SK-N-MC (cell line): ENCODE measurements around the gene TMEM106C.

Experiments
- DNase-seq: peaks from one replicate; pipeline ENCODE4 v3.0.0-alpha.2; 2011; ENCODE audit warnings: low read depth, low spot score
- H3K27ac ChIP-seq: fragments of 200-600 bp; sonication (generic); 2 replicates; pipeline ENCODE4 v1.5.1; 2016; ENCODE audit warnings: mixed run types
- H3K36me3 ChIP-seq: fragments of 200-600 bp; sonication (generic); 2 replicates; pipeline ENCODE4 v1.6.1; 2017; ENCODE audit warnings: antibody characterized with exemption, low read length, mixed read lengths; ENCODE audit not compliant: insufficient read depth
- H3K4me3 ChIP-seq: fragments of 200-600 bp; sonication (generic); 2 replicates; pipeline ENCODE4 v1.5.1; 2016
- H3K9ac ChIP-seq: fragments of 200-600 bp; sonication (generic); 2 replicates; pipeline ENCODE4 v1.8.0; 2017; ENCODE audit warnings: mixed run types, mixed read lengths; ENCODE audit not compliant: insufficient read length
- H3K9me3 ChIP-seq: fragments of 200-600 bp; sonication (generic); 2 replicates; pipeline ENCODE4 v1.6.1; 2017; ENCODE audit warnings: low read depth, mild to moderate bottlenecking, antibody characterized with exemption, low read length, moderate library complexity, mixed read lengths
- EZH2 ChIP-seq: fragments of 200-600 bp; sonication (generic); IDR thresholded peaks from one replicate; pipeline ENCODE4 v1.6.1; 2017; ENCODE audit warnings: antibody characterized with exemption
- FOXP2 ChIP-seq: optimal IDR thresholded peaks from 2 replicates; pipeline ENCODE3; 2011; ENCODE audit warnings: mild to moderate bottlenecking, moderate library complexity; ENCODE audit not compliant: insufficient read depth; ENCODE audit errors: extremely low read length, control extremely low read depth
- POLR2AphosphoS5 ChIP-seq: IDR thresholded peaks from 2 replicates; pipeline ENCODE4 v1.6.1; 2012; ENCODE audit warnings: mild to moderate bottlenecking, low read depth, low read length, borderline replicate concordance

The TMEM106C gene

DNA sequence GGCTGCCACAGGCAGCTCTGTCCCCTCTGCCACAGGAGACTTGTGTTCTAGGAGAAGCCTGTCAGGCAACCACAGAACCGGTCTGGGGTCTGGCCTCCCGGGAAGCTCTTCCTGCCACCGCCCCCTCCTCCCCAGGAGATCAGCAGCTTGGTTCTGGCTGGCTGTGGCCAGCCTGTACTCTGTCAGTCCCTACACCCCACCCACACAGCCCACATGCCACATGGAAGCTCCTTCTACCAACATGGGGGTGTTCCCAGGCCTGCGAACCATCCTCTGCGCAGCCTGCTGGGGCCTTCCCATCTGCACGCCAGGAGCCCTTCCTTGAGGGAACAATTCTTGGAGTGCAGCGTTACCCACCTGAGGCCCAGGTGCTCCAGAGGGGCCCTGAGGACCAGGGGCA is 16.8 kb downstream of the TMEM106C start:
- H3K36me3 ChIP-seq: no peaks in the 10 kb centered on the region
- no peak overlapping the region for H3K4me3 ChIP-seq
- no peak for DNase-seq

DNA sequence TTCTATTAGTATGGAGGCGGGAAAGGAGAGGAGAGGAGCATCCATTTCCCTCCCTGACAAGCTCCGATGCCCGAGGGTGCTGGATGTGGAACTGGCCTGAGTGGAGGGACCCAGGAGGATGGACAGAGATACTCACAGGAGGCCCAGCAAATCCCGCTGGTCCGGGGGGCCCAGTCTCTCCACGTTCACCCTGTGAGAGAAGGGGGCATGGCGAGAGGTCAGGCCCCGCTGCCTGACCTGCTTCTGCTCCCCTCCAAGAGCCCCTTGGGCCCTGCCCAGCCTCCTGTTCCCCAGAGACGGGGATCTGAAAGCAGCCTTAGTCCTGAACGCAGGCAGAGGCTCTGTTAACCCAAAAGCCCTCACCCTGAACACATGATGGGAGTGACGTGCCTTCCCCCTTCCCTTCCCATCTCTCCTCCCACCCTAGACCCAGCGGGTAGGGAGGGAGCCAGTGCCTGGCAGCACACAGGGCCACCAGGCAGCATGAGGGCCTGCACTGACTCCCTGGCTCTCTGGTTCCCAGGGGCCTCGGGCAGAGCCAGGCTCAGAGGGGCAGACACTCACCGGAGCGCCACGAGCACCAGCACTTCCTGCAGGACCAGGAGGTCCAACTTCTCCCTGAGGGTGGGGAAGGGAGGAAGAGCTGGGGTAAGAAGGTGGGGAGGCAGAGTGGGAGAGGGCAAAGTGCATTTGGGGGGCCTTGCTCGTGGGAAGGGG is 17.5 kb downstream of the TMEM106C start:
- Histone ChIP-seq H3K9me3 (no peaks in the 10 kb centered on the region), H3K36me3 (no peaks in the 10 kb centered on the region), H3K9ac (no peak overlapping the region), H3K4me3 (no peak overlapping the region), H3K27ac (no peak overlapping the region)
- DNase-seq: no peak
- TF ChIP-seq FOXP2 (no peak), EZH2 (no peak), POLR2AphosphoS5 (no peak)

More for the DNA sequence above, 16.8 kb downstream of the TMEM106C start:
- no peak overlapping the region for H3K9ac ChIP-seq
- H3K27ac ChIP-seq: no peak overlapping the region
- H3K9me3 ChIP-seq: no peaks in the 10 kb centered on the region
- TF ChIP-seq POLR2AphosphoS5 (no peak), EZH2 (no peak), FOXP2 (no peak)

DNA sequence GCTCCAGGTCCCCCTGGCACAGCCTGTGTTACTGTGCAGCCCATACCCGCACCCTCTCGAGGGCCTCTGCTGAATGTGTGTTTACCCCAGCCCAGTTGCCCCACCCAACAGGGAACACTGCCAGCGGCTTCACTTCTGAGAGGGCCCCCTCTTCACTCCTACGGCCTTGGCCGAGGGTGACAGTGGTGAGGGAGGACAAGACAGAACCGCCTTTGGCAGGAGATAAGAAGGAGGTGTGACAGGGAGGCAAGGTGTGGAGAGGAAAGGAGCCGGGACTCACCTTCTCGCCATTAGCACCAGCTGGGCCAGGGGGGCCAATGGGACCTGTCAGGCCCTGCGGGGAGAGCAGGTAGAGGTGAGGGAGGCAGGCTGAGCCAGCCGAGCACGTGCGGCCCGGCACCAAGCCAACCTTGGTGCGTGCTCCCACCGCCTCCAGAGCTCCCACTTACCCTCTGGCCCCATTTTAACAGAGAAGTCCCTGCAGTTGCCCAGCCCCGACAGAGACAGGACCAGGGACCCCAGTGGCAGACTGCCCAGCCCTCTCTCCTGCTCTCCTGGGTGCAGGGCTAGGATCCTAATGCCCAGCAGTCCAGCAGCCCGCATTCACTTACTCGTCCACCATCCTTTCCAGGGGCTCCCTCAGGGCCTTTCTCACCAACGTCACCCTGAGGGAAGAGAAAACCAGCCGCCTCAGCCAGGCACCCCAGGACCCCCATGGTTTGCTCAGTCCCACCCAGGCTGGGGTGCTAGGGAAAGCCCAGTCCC is 18.3 kb downstream of the TMEM106C start:
- no peaks in the 10 kb centered on the region for H3K36me3 ChIP-seq
- no peak for DNase-seq
- TF ChIP-seq FOXP2 (no peak), EZH2 (no peak), POLR2AphosphoS5 (no peak)
- H3K9ac ChIP-seq: no peak overlapping the region
- no peak overlapping the region for H3K4me3 ChIP-seq
- H3K9me3 ChIP-seq: no peaks in the 10 kb centered on the region
- no peak overlapping the region for H3K27ac ChIP-seq

DNA sequence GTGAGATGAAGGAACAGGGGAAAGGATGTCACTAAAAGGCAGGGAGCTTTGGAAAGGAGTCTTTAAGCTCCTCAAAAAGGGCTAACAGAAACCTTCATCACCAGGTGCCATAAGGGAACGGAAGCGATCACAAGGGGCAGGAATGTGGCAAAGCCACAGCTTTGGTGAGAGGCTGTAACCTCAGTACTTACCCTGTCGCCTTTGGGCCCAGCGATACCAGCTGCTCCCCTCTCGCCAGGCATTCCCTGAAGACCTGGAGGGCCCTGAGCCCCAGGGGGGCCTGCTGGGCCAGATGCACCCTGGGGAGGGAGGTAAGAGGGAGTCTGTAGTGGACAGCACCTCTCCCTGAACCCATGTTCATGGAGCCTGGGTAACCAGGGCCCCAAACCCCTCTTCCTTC is 18.9 kb downstream of the TMEM106C start:
- TF ChIP-seq EZH2 (no peak), POLR2AphosphoS5 (no peak), FOXP2 (no peak)
- H3K9ac ChIP-seq: no peak overlapping the region
- H3K9me3 ChIP-seq: no peaks in the 10 kb centered on the region
- H3K36me3 ChIP-seq: no peaks in the 10 kb centered on the region
- H3K4me3 ChIP-seq: no peak overlapping the region
- no peak overlapping the region for H3K27ac ChIP-seq
- DNase-seq: no peak

DNA sequence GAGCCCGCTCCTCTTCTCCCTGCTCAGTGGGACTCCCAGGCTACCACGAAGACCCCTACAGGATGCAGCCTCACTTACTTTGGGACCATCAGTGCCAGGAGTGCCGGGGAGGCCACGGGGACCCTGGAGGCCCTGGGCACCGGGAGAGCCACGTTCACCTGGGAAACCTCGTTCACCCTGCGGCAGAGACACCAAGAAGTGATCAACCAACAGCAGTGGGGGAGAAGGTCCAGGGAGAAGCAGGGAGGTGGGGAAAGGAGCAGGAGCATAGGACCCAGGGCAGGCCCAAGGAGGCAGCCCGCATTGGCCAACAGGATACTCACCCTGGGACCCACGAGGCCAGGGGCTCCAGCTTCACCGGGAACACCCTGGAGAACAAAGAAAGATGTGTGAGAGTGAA is 19.4 kb downstream of the TMEM106C start:
- H3K27ac ChIP-seq: no peak overlapping the region
- DNase-seq: no peak
- TF ChIP-seq POLR2AphosphoS5 (no peak), EZH2 (no peak), FOXP2 (no peak)
- no peaks in the 10 kb centered on the region for H3K9me3 ChIP-seq
- H3K36me3 ChIP-seq: no peaks in the 10 kb centered on the region
- no peak overlapping the region for H3K9ac ChIP-seq
- no peak overlapping the region for H3K4me3 ChIP-seq

DNA sequence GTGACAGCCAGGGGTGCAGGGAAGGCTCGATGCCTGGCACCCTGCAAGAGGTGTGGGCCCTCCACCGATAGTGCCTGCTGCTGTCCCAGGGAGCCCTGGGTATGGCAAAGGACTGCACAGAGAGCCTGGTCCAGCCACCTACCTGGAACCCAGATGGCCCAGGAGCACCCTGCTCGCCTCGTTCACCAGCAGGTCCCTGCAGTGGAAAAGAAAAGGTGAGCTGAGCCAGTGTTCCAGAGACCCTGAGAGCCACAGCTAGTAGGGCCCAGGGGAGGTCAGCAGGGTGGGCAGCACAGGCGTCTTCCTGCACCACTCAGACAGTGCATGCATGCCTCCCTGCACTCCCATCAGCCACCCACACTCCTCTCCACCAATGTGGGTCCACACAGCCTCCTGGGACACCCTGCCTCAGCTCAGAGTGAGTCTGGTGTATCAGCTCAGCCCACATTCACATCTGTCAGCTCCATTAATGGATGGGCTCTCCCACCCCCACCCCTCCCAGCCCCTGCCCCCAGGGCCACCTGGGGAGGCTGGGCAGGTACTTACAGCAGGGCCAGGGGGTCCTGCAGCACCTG is 20.2 kb downstream of the TMEM106C start:
- no peak overlapping the region for H3K27ac ChIP-seq
- no peak overlapping the region for H3K4me3 ChIP-seq
- TF ChIP-seq FOXP2: no peak
- no peak for TF ChIP-seq EZH2
- no peak for TF ChIP-seq POLR2AphosphoS5
- no peaks in the 10 kb centered on the region for H3K9me3 ChIP-seq
- H3K9ac ChIP-seq: no peak overlapping the region
- H3K36me3 ChIP-seq: no peaks in the 10 kb centered on the region
- DNase-seq: no peak

DNA sequence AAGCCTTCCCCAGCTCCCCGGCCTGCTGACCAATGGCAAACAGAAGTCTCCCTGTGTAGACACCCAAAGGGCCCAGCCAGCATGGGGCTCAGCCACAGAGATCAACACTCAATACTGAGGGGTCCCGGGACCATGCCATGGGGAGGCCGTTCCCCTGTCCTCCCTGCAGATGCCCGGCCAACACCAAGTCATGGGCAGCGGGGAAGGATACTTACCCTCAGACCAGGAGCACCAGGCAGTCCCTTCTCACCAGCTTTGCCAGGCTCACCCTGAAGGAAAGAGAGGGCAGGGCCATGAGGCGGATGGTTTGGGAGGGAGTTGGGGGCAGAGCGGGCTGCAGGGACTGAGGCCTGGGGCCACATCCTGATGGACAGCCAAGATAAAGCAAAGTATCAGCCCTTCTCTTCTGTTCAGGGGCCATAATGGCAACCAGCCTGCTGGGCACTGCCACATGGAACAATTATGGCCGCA is 21.0 kb downstream of the TMEM106C start:
- TF ChIP-seq POLR2AphosphoS5 (no peak), FOXP2 (no peak), EZH2 (no peak)
- H3K9ac ChIP-seq: no peak overlapping the region
- DNase-seq: no peak
- H3K4me3 ChIP-seq: no peak overlapping the region
- no peaks in the 10 kb centered on the region for H3K9me3 ChIP-seq
- H3K36me3 ChIP-seq: no peaks in the 10 kb centered on the region
- H3K27ac ChIP-seq: no peak overlapping the region

DNA sequence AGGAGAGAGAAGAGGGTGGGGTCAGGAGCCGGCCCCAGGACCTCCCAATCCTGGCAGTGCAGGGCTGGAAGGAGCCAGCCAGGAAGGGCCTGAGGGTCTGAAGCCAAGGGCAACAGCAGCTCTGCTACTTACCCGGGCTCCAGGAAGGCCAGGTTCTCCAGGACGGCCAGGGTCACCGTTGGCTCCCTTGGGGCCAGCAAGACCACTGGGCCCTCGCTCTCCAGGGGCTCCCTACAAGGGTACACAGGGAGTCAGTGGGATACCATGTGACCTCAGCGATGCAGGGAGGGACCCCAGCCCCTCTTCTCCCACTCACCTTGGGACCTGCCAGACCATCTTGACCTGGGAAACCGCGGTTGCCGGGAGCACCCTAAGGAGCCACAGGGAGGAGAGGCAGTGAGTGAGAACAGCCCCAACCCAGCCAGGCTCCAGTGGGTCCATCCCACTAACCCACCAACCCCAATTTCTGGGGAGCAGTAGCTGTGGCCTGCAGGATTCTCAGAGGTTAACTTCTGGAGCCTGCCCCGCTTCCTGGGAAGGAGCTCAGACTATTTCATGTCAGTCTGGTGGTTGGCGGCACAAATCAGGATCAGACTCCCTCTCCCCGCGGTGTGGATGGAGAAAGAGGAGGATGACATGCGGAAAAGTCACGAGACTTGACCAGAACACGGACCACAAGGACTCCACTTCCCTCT is 22.3 kb downstream of the TMEM106C start:
- no peak overlapping the region for H3K9ac ChIP-seq
- no peak overlapping the region for H3K27ac ChIP-seq
- H3K9me3 ChIP-seq: no peaks in the 10 kb centered on the region
- no peak for DNase-seq
- TF ChIP-seq FOXP2 (no peak), EZH2 (no peak), POLR2AphosphoS5 (no peak)
- no peaks in the 10 kb centered on the region for H3K36me3 ChIP-seq
- no peak overlapping the region for H3K4me3 ChIP-seq
